Ovary (tissue), 9 donors: Measurements from ENCODE around the gene MDM1. TPM values are rescaled to one million over a fixed set of nuclear protein-coding genes. Genes with fewer than 3 reads are reported as not detected.

Experiments
- DNase-seq, 5 donors: peaks; one replicate each; pipeline ENCODE4 v3.0.0-alpha.2; 2019 to 2020
- H3K27ac ChIP-seq, 2 donors: fragments of 200-600 bp; one replicate each; pipeline versions ENCODE4 v1.5.1 to v1.8.0; 2019 to 2022
- H3K27me3 ChIP-seq: fragments of 200-600 bp; one replicate; pipeline ENCODE4 v1.8.0; 2022
- H3K36me3 ChIP-seq: fragments of 200-600 bp; sonication (generic); one replicate; pipeline ENCODE4 v1.5.1; 2019
- H3K4me1 ChIP-seq: one replicate; pipeline ENCODE4 v1.8.1; 2013; ENCODE audit warnings: mild to moderate bottlenecking, moderate library complexity; ENCODE audit not compliant: insufficient read depth
- H3K4me3 ChIP-seq: fragments of 200-600 bp; sonication (generic); one replicate; pipeline ENCODE4 v1.5.1; 2017
- H3K9me3 ChIP-seq, 2 donors: fragments of 200-600 bp in 1 of 2; sonication (generic) in 1 of 2; one replicate each; pipeline versions ENCODE4 v1.5.1 to v1.8.1; 2013 to 2019; ENCODE audit warnings: mild to moderate bottlenecking in 1 of 2, moderate library complexity in 1 of 2
- CTCF ChIP-seq, 3 donors: fragments of 450-650 bp in 2 of 3; fragments of 200-600 bp in 1 of 3; IDR thresholded peaks; one replicate each; pipeline versions ENCODE4 v1.5.1 to v1.8.0; 2016 to 2022; ENCODE audit warnings: antibody characterized with exemption in 3 of 3, mild to moderate bottlenecking in 1 of 3
- EP300 ChIP-seq: sonication (generic); formaldehyde crosslinking; IDR thresholded peaks from one replicate; pipeline ENCODE4 v1.6.1; 2017; ENCODE audit warnings: antibody characterized with exemption
- POLR2A ChIP-seq: fragments of 450-650 bp; IDR thresholded peaks from one replicate; pipeline ENCODE4 v1.6.1; 2017; ENCODE audit warnings: antibody characterized with exemption, mild to moderate bottlenecking, moderate library complexity
- WGBS, 3 donors: extraction: QIAGEN DNeasy Blood & Tissue Kit in 1 of 3; methylation state at CpG; one replicate each; pipeline versions ENCODE4 v1.1.5 to v1.1.7; 2013 to 2017; 5-methylcytosine and 5-hydroxymethylcytosine counted together
- intact Hi-C, 4 donors: fragments of 100-400 bp; cut with DNase I; formaldehyde crosslinking; loops; one replicate each; pipeline versions ENCODE4 v1.11.0 to v1.15.1; 2022 to 2023
- polyA plus RNA-seq, 2 donors: library from polyadenylated mRNA; stranded (reverse); fragments of 200-250 nt in 1 of 2; fragments of 350-450 nt in 1 of 2; fragmentation: Illumina TruSeq in 1 of 2; extraction: RNeasy Lipid Tissue Mini Kit (QIAGEN cat#74804) in 1 of 2; gene quantifications; one replicate each; pipeline ENCODE4 v1.2.3, GENCODE V29; 2013 to 2014
- total RNA-seq, 7 donors: library from RNA; depleted of rRNA in 2 of 7; stranded (reverse); fragments of >200 nt in 2 of 7; fragmentation: NEBNext Ultra II Directional in 3 of 7; extraction: Animal tissue kit (Norgen Biotek cat#: 25700) in 3 of 7; gene quantifications; one replicate each; pipeline versions ENCODE4 v1.1.0 to v1.2.4, GENCODE V29; 2016 to 2023
- donor health status: DM: no; HTN: no; CAD: no; lungs with moderate emphysema.
- donor health status: DM: no; HTN: no; CAD: no.
- donor health status: Bipolar disorder and iron deficiency.
- donor health status: DM: yes; HTN: yes; CAD: no.
- donor health status: DM: no; HTN: no; CAD: no.
- donor health status: DM: yes; HTN: yes; CAD: no.

The MDM1 gene
- total and polyA plus RNA-seq, 9 donors = 9.1 to 20.4 (median 13.4) TPM

- Histone ChIP-seq H3K36me3 (no peaks in the 10 kb centered on the region), H3K27me3 (no peaks in the 10 kb centered on the region), H3K9me3 (no peaks in the 10 kb centered on the region), H3K4me1 (no peaks in the 10 kb centered on the region), H3K27ac (no peak overlapping the region), H3K4me3 (no peak overlapping the region)
- TF ChIP-seq CTCF (IDR thresholded peaks at IDR 0.05) (no peak), POLR2A (no peak), EP300 (no peak)
- intact Hi-C loops = no loop called here
- no peak for DNase-seq
- WGBS, 3 donors = 31 to 41% (median 37%) methylated on average over 2 of the region's 2 CpGs
These were observed 19.9 kb upstream of the MDM1 start for GRCh38 chr12:68352067-68352466.

GRCh38 chr12:68350753-68351152, 18.6 kb upstream of the MDM1 start:
- no peaks in the 10 kb centered on the region for H3K36me3 ChIP-seq
- 59 to 74% (median 65%) methylated on average over 3 of the region's 3 CpGs for WGBS, 3 donors
- no peak for DNase-seq
- no peak overlapping the region for H3K27ac ChIP-seq
- H3K4me1 ChIP-seq = no peaks in the 10 kb centered on the region
- no peak for TF ChIP-seq EP300
- H3K27me3 ChIP-seq = no peaks in the 10 kb centered on the region
- no peaks in the 10 kb centered on the region for H3K9me3 ChIP-seq
- intact Hi-C loops = no loop called here
- no peak overlapping the region for H3K4me3 ChIP-seq

DNA sequence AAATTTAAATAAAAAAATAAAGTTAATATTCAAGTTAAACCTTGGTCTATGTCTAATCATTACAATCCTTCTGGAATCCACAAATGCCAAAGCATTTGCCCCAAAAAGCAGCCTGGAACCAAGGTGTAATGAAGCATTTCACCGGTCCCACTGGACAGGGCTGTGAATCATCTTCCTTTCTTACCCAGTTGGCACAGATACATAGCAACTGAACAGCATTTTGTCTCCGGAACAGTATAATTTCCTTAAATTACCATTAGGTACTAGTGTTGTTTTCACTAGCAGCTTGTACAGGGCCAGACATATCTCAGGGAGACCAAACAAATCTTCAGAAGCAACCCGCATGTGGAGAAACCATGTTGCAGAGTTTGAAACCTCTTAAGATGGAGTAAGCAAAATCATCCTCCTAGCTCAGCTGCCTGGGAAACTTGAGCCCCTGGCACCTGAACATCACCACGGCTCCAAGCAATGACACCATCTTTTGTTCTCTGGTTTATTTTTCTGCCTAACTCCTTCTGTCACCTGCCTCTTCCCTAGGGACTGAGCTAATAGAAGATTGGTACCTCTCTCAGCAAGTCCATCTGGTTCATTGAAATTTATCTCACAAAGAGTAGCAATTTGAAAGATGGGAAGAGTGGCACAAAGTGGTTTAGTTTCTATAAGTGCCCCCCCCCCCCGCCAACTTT, 17.9 kb upstream of the MDM1 start:
- no peaks in the 10 kb centered on the region for H3K4me1 ChIP-seq
- no peaks in the 10 kb centered on the region for H3K36me3 ChIP-seq
- no peak for DNase-seq
- intact Hi-C loops = no loop called here
- TF ChIP-seq EP300 = no peak
- no peak for TF ChIP-seq POLR2A
- TF ChIP-seq CTCF (IDR thresholded peaks at IDR 0.05) = no peak
- no peaks in the 10 kb centered on the region for H3K27me3 ChIP-seq
- WGBS, 3 donors = 72 to 77% (median 72%) methylated on average over 5 of the region's 5 CpGs
- no peak overlapping the region for H3K4me3 ChIP-seq
- H3K9me3 ChIP-seq = no peaks in the 10 kb centered on the region
- no peak overlapping the region for H3K27ac ChIP-seq

- no peak overlapping the region for H3K27ac ChIP-seq
- no peak for DNase-seq
- no peaks in the 10 kb centered on the region for H3K9me3 ChIP-seq
- no peak for TF ChIP-seq CTCF (IDR thresholded peaks at IDR 0.05)
- no peak for TF ChIP-seq POLR2A
- TF ChIP-seq EP300 = no peak
- 16 to 24% (median 24%) methylated on average over 2 of the region's 2 CpGs for WGBS, 3 donors
- intact Hi-C loops = no loop called here
- no peaks in the 10 kb centered on the region for H3K27me3 ChIP-seq
- no peak overlapping the region for H3K4me3 ChIP-seq
- no peaks in the 10 kb centered on the region for H3K36me3 ChIP-seq
- no peaks in the 10 kb centered on the region for H3K4me1 ChIP-seq
These were observed 17.1 kb upstream of the MDM1 start for GRCh38 chr12:68349220-68349621.

GRCh38 chr12:68348419-68348818, 16.3 kb upstream of the MDM1 start:
- no peak overlapping the region for H3K4me3 ChIP-seq
- TF ChIP-seq EP300 (no peak), POLR2A (no peak), CTCF (IDR thresholded peaks at IDR 0.05) (no peak)
- H3K27me3 ChIP-seq = no peaks in the 10 kb centered on the region
- 84 to 91% (median 86%) methylated on average over 5 of the region's 5 CpGs for WGBS, 3 donors
- no peaks in the 10 kb centered on the region for H3K9me3 ChIP-seq
- intact Hi-C loops = no loop called here
- no peak for DNase-seq
- no peak overlapping the region for H3K27ac ChIP-seq
- H3K36me3 ChIP-seq = no peaks in the 10 kb centered on the region
- H3K4me1 ChIP-seq = no peaks in the 10 kb centered on the region
